HG02885 (cell line): ENCODE results near the gene P2RX1.
A peak's percentile ranks its signal among the peaks of the same experiment; 100 is the strongest.

Experiments
- ATAC-seq: cut with Tn5 transposase; IDR thresholded peaks from one replicate; pipeline ENCODE4 v1.9.1; 2021; ENCODE audit warnings: mild to moderate bottlenecking; ENCODE audit not compliant: unreplicated experiment, poor library complexity

P2RX1 gene

DNA sequence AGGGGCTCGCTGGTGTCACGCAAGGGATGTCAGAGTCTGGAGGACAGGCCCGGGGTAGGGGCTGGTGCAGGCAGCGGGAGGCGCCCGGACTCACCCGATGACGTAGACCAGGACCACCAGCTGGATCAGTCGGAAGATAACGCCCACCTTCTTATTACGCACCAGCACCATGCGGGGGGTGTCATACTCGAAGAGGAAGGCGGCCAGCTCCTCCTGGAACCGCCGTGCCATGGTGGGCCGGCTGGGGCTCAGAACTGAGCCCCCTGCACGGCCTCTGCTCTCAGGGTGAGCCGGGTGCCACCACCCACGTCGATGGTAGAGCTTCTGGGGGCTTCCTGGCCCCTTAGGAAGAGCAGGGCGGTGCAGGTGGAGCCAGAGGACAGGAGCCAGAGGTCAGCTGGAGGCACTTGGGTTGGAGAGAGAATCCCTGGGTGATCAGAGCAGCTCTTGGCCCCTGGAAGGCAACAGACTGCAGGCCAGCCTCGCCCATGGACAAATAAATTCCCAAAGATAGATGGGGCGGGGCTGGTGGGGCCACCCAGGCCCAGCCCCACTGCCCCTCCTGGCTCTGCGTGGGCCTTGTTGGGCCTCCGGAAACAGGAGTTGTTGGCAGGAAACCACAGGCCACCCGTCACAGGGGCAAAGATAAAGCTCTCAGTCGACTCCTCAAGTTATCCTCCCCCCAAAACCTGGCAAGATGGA is at the start of gene P2RX1:
Gene P2RX1, minus strand, starts transcription at position 471 of the 702 bp plus-strand sequence. Its CDS starts 240 bp downstream, at position 231.
- ATAC-seq, result no peak

GRCh38 chr17:3965118-3965800 is 49.0 kb upstream of the P2RX1 start:
- ATAC-seq, result peak; percentile 43

DNA sequence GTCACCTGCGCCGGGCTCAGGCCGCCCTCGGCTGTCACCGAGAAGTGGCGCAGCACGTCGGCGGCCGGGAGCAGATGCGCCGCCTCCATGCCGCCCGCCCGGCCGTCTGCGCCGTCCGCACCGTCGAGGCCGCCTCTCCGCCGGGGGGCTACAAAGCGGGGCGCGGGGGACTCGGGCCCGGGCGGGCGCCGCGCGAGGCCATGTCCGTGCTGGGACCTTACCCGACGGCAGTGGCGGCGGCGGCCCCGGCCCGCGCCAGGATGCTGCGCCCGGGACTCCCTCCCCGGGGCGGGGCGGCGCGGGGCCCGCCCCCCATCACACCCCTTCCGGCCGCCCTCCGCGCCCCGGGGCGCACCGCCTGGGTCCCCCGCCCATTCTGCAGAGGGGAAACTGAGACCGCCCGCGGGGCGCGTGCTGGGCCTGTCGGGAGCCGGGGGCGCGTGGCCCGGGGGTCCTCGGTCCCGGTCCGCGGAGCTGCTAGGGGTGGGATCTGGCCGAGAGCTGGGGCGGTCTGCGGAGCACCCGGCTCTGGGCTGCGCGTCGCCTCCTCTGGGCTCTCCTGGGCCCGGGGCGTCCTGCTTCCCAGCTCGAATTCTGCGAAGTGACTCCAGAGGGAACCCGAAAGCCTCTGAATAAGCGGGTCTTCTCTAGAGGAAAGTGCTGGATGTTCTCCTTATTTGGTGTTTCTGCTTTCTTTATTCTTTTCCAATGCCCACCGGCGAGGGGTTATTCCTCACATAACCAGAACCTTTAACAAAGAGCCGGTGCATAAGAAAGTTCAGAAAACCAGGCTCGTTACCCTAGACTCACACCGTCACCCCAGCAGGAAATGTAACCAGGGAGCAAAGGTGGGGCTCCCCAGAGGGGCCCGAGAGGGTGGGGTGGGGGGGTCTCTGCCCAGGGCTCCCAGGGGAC is 48.2 kb upstream of the P2RX1 start, which contains the start of gene ATP2A3:
Gene ATP2A3, minus strand, starts transcription at position 235 of the 915 bp plus-strand sequence. Its CDS starts 146 bp downstream, at position 89.
- peak; percentile 62 for ATAC-seq

GRCh38 chr17:3963237-3964201 is 47.3 kb upstream of the P2RX1 start:
- ATAC-seq, result peak; percentile 2

DNA sequence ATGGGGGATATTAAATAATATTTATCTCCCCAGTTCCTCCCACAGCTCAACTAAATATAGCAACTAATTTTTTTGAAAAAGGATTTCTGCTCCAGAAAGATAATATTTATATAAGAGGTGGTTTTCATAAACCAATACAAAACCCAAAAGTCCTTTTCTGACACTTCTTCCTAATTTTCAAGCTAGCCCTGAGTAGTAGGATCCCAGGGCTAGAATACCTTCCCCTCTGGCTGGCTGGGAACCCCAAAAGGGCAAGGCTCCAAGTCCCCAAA is 46.6 kb upstream of the P2RX1 start:
- no peak for ATAC-seq

DNA sequence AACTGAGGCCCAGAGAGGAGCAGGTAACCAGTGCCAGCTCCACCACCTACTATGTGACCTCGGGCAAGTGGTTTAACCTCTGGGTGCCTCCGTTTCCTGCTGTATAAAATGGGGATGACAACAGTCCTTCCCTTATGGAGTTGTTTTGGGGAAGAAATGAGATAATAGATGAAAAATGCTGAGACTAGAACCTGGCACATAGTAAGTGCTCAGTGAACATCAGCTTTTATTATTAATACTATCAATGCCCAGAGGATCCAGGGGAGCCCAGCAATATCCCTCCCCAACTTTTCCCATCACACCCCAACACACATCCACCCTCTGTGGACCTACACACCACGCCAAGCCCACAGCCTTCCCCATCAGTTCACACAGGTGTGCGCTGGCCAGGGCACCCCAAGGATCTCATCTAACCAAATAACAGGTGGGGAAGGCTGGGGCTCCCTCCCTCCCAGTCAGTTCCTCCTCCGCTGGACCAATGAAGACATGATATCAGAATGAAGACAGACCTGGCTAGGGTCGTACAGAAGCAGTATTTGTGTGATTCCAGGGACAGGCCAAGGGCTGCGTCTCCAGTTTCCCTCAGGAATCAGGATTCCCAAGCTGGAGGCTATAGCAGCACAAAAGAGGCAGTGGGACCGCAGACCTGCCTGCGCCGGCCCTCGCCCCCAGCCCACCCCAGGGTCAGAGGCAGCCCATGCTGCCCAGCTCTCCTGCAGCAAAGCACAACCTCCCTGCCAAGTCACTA is 46.1 kb upstream of the P2RX1 start:
- no peak for ATAC-seq

GRCh38 chr17:3961564-3962047 is 45.3 kb upstream of the P2RX1 start:
- no peak for ATAC-seq

GRCh38 chr17:3960764-3961163 is 44.5 kb upstream of the P2RX1 start:
- no peak for ATAC-seq

DNA sequence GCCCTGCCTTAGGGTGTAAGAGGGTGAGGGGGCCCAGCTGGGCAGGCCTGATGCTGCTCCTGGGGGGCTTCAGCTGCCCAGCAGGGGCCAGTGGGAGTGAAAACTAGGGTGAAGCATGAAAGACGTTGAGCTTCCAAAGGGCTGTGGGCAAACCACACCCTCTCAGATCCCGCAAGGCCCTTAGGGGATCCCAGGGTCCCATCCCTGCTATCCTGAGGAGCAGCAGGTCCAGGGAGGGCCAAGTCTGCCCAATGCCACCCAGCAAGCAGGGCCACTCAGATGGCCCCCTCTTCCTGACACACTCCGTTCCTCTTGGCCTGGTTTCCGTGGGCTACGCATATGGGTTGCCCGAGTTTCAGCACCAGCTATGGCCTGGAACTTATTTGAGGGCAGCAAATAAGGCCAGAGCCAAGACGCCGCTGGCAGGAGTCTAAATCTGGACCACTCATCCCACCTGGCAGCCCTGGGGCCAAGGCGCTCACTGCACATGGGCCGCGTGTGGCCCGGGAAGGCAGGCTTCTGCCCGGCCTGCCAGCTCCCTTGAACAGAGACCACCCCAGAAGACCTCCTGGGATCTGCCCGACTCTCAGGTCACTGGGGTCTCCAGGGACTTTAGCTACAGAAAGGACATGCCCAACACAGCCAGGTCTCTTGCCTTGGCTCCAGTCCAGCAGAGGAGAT is 43.8 kb upstream of the P2RX1 start:
- no peak for ATAC-seq

GRCh38 chr17:3959295-3959899 is 43.1 kb upstream of the P2RX1 start:
- no peak for ATAC-seq

GRCh38 chr17:3957735-3958599 is 41.7 kb upstream of the P2RX1 start:
- no peak for ATAC-seq

- no peak for ATAC-seq
Measured at GRCh38 chr17:3956983-3957382, 40.7 kb upstream of the P2RX1 start.

DNA sequence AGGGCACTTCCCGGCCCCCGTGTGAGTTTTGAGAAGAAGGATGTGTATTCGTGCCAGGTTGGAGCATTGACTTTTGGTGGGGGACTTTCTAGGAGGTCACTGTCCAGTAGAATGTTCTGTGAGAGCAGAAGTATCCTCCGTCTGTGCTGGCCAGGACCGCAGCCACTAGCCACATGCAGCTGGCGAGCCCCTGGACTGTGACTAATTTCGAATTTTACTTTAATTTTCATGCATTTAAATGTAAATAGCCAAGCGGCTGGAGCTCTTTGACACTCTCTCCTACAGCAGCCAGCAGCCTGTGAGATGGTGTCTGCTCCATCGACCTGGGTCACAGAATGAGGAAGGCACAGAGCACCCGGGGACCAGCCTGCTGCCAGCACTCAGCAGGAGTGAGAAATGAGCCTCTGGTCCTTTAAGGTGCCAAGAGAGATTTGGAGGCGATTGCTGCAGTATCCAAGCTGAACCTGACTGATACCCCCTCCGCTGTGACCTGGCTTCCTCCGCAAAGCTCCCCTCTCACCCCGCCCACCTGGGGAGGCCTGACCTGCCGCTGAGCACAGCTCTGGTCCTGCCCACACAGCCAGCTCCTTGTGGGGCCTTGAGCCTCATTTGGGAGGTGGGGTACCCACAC is 40.2 kb upstream of the P2RX1 start:
- ATAC-seq, result no peak

DNA sequence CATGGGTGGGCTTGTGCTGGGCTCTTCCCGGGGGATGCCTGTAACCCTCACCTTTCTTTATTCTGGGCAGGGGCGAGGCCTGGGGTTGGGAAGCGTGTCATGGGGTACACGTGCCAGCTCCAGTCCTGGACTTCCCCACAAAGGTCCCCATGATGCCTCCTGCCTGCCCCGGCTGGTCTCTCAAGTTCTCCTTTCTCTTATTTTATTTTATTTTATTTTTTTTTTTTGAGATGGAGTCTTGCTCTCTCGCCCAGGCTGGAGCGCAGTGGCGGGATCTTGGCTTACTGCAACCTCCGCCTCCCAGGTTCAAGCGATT is 39.4 kb upstream of the P2RX1 start:
- no peak for ATAC-seq

- ATAC-seq, result no peak
Measured at GRCh38 chr17:3954976-3955672, 38.9 kb upstream of the P2RX1 start.

DNA sequence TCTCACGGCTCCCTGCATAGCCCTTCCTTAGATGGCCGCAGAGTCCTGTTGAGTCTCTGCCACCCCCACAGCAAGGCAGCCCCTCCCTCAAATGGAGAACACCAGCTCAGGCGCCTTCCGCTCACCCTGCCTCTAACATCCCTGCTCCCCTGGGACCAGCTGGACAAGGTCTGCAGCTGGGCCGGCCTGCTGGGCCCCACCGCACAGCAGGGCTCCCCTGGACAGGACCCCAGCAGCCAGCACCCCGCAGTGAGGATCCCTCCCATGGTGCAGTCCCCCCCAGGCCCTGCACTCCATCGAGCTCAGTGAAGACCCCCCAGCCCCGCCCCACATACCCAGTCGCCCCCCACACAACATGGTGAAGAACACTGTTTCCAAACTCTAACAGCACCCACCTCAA is 37.8 kb upstream of the P2RX1 start:
- ATAC-seq, result no peak
